WI38 (cell line): ENCODE data around the gene DCLK2.

ENCODE experiments used
- H3K4me3 ChIP-seq: 2 replicates; pipeline ENCODE4 v1.5.1; 2011; ENCODE audit warnings: low read depth, mild to moderate bottlenecking, control low read depth, low read length
- TF ChIP-seq, protein P1 (sequence below): IDR thresholded peaks from 2 replicates; pipeline ENCODE4 v1.5.1; 2012; ENCODE audit warnings: low read depth, mild to moderate bottlenecking, control low read depth, low read length

The DCLK2 gene

DNA sequence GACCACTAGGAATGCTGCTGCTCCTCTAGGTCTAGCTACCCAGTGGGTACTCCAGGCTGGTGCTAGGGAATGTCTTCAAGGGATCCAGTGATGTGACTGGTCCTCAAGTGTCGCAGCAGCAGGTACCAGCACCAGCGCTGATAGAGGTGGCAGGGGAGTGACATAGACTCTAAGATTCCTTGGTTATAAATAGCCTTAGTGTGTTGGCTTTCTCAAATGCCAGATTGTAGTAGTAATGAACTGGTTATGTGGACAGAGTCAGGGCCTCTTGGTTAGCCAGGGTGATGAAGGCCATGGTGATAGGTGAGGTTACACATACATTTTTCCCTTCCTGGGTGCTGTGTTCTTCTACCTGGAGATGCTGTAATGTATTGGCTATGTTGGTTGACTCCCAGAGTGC lies 38.3 kb downstream of the DCLK2 start:
- no peak overlapping the region for H3K4me3 ChIP-seq
- TF ChIP-seq, protein P1, sequence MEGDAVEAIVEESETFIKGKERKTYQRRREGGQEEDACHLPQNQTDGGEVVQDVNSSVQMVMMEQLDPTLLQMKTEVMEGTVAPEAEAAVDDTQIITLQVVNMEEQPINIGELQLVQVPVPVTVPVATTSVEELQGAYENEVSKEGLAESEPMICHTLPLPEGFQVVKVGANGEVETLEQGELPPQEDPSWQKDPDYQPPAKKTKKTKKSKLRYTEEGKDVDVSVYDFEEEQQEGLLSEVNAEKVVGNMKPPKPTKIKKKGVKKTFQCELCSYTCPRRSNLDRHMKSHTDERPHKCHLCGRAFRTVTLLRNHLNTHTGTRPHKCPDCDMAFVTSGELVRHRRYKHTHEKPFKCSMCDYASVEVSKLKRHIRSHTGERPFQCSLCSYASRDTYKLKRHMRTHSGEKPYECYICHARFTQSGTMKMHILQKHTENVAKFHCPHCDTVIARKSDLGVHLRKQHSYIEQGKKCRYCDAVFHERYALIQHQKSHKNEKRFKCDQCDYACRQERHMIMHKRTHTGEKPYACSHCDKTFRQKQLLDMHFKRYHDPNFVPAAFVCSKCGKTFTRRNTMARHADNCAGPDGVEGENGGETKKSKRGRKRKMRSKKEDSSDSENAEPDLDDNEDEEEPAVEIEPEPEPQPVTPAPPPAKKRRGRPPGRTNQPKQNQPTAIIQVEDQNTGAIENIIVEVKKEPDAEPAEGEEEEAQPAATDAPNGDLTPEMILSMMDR = no peak

DNA sequence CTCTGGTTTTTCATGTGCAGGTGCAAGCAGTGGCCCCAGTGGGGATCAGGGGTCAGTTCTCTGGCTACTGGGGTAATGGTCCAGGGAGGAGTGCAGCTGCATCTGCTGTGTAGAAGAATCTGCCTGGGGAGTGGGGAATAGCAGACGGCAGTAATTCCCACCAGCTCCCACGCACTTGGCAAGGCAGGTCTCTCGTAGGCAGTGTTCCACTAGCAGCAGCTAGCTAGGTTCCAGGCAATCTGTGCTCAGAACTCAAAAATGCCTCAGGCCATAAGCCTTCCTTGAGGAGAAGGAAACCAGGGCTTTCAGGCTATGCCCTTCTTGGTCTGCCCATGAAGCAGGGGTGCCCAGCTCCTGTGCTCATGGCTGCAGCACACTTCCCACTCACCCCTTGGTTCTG lies 38.8 kb downstream of the DCLK2 start:
- TF ChIP-seq, protein P1 = no peak
- H3K4me3 ChIP-seq = no peak overlapping the region

DNA sequence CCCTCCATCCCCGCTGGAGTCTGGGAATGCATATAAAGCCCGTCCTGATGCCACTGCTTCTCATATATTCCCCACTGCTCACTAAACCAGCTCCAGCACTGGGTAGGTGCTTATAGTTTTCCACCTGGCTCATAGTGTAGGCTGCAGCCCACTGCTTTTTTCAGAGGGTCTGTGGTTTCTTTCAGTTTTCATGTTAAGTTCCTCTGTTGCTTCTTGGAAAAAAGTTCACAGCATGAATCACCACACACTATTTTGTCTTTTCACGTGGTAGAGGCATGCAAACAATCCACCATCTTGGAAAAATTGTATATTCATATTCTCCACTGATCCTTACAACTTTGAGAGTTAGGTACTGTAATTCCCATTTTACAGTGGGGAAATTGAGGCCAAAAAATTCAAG lies 39.4 kb downstream of the DCLK2 start:
- H3K4me3 ChIP-seq = no peak overlapping the region
- TF ChIP-seq, protein P1 = no peak

DNA sequence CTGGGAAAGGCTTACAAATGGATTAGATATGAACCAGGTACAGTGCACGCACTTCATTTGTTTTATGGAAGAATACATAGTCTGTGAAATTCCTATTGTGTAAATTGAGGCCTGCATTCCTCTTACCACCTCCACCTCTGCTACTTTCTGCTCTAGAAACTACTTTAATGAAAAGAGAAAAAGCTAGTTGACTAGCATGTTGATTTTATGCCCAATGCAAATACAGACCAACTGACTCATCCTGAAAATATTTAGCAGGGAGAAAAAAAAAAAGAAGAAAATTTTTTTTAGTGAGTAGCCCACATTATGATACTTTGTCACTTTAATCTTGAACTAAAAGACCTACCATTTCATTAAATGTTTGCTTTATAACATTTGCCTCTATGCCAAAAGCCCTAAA lies 41.2 kb downstream of the DCLK2 start:
- no peak overlapping the region for H3K4me3 ChIP-seq
- TF ChIP-seq, protein P1 = no peak

DNA sequence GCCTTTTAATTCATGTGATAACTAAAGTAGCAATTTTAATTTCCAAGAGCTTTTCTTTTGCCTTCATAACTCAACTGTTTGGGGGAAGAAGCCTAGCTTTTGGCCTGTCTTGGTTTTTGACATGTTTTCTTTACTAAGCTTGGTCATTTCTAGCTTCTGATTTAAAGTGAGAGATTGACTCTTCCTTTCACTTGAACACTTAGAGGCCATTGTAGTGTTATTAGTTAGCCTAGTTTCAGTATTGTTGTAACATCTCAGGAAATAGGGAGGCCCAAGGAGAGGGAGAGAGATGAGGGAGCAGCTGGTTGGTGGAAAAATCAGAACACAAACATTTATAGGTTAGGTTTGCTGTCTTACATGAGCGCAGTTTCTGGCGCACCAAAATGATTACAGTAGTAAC lies 44.8 kb downstream of the DCLK2 start:
- TF ChIP-seq, protein P1 = no peak
- no peak overlapping the region for H3K4me3 ChIP-seq

DNA sequence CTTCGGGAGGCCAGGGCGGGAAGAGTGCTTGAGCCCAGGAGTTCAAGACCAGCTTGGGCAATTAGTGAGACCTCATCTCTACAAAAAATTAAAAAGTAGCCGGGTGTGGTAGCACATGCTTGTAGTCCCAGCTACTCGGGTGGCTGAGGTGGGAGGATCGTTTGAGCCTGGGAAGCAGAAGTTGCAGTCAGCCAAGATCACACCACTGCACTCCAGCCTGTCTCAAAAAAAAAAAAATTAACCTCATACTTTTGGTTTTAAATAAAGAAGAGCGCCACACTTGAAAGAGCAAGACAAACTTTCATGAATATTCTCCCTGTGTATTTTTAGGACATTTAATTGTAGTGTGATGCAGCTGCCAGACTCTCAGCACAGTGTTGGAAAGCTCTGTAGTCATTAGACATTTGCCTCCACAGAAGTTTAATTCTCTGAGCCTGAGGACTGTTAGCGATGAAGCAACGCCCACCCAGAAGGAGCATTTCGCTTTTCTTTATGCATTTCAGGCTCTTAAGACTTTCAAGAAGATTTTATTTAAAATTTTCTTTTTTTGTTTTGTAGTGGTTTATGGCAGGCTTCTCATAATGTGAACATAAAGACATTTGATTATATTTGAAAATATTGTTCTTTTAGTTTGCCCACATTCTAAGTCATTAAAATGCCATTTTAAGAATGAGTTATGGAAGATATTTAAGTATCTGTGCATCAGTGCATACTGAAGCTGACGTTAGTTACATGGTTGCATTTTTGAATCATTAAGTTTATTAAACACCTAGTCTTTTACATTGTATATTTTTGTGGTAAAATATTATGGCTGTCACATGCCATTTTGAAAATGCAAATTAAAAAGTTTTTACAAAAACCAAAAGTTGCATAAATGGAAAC lies 45.8 kb downstream of the DCLK2 start:
- no peak overlapping the region for H3K4me3 ChIP-seq
- TF ChIP-seq, protein P1 = no peak

DNA sequence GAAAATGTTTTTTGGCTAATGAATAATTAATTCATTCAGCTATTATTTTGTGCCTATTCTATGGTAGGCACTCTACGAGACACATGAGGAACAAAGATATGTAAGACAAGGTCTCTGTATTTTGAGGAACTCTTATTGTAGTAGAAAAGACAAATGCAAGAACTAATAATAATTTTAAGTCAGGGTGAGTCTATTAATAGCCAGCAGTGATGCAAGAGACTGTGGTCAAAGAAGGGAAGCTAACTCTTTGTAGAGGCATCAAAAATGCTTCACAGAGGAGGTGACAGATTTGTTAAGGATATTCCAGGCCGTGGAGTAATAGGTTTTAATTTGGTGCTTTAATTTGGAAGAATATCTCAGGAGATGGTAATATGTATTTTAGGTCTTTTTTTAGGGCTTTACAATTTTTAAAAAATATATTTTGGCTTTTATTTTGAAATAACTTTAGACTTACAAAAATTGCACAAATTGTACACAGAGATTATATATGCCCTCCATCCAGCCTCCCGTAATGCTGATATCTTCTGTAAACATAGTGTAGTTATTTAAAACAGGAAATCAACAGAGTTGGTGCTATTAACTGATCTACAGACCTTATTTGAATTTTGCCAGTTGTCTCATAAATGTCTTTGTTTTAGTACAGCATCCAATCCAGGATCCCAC lies 48.1 kb downstream of the DCLK2 start:
- no peak overlapping the region for H3K4me3 ChIP-seq
- TF ChIP-seq, protein P1 = no peak
